ENCODE results near the gene XIRP1.
A peak's percentile ranks its signal among the peaks of the same experiment; 100 is the strongest.

XIRP1 gene

DNA sequence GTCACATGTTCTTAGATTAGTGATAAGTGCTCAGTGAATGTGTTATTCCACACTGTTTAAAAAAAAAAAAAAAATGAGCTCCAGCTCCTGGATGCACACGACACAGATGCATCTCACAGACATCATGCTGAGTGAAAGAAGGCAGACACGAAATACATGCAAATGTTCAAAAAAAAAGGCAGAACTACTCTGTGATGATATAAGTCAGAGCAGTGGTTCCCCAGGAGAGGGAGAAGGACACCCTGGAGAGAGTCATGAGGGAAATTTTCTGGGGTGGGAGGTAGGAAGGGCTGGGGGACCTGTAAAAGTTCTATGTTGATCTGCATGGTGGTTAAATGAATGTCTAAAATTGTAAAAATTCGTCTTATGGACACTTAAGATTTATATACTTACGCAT, 43.3 kb downstream of the XIRP1 start:
- H3K4me2 ChIP-seq (ENCODE audit: low read length): peak overlapping the region; percentile 94
- H3K4me1 ChIP-seq (ENCODE audit: low read length): peaks cover 69% of the 10 kb centered on the region
- peak overlapping the region; percentile 71 for H3K9ac ChIP-seq (ENCODE audit: low read length)
- peak overlapping the region; percentile 66 for H3K4me3 ChIP-seq (ENCODE audit: low read length)
- peaks cover 32% of the 10 kb centered on the region for H4K20me1 ChIP-seq (ENCODE audit: insufficient read depth, low read length)
- peaks cover 19% of the 10 kb centered on the region for H3K36me3 ChIP-seq (replicated peaks; ENCODE audit: low read depth, low read length)
- H3K79me2 ChIP-seq (ENCODE audit: low read length): peaks cover 63% of the 10 kb centered on the region
- no peak overlapping the region for H2AFZ ChIP-seq (ENCODE audit: low read depth, low read length)
- no peaks in the 10 kb centered on the region for H3K9me3 ChIP-seq (ENCODE audit: insufficient read depth, low read length)
- H3K27me3 ChIP-seq (ENCODE audit: low read depth, low read length): no peaks in the 10 kb centered on the region
- peak overlapping the region; percentile 80 for H3K27ac ChIP-seq (ENCODE audit: low read length)
- TF ChIP-seq, protein P1, sequence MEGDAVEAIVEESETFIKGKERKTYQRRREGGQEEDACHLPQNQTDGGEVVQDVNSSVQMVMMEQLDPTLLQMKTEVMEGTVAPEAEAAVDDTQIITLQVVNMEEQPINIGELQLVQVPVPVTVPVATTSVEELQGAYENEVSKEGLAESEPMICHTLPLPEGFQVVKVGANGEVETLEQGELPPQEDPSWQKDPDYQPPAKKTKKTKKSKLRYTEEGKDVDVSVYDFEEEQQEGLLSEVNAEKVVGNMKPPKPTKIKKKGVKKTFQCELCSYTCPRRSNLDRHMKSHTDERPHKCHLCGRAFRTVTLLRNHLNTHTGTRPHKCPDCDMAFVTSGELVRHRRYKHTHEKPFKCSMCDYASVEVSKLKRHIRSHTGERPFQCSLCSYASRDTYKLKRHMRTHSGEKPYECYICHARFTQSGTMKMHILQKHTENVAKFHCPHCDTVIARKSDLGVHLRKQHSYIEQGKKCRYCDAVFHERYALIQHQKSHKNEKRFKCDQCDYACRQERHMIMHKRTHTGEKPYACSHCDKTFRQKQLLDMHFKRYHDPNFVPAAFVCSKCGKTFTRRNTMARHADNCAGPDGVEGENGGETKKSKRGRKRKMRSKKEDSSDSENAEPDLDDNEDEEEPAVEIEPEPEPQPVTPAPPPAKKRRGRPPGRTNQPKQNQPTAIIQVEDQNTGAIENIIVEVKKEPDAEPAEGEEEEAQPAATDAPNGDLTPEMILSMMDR (IDR thresholded peaks at IDR 0.05; ENCODE audit: low read depth, low read length): no peak
- TF ChIP-seq EZH2phosphoT487 (IDR thresholded peaks at IDR 0.05; ENCODE audit: low read depth): no peak

DNA sequence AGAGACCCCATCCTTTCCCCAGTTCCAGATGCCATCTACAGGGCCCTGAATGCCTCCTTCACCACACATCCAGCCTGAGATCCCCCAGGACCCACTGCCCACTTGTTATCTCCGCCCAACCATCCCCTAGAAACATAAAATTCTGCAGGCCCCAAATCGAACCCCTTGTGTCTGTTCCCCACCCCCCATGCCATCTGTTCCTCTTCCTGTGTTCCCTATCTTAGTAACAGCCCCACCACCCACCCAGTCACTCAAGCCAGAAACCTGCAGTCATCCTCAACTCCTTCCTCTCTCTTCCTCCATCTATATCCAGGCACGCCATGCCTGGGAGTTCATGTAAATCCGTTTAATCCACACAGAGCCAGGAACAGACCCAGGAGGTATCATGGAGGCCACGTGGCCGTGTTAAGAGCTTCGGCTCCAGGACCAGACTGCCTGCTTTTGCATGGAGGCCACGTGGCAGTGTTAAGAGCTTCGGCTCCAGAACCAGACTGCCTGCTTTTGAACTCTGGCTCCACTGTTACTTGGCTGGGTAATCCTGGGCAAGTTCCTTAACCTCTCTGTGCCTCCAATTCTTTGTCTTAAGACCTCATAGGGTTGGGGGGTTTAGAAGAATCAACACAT, 43.8 kb downstream of the XIRP1 start:
- Histone ChIP-seq H3K9me3 (ENCODE audit: insufficient read depth, low read length) (no peaks in the 10 kb centered on the region), H3K4me2 (ENCODE audit: low read length) (peak overlapping the region; percentile 94), H3K9ac (ENCODE audit: low read length) (peak overlapping the region; percentile 71), H3K4me3 (ENCODE audit: low read length) (peak overlapping the region; percentile 66), H3K27me3 (ENCODE audit: low read depth, low read length) (no peaks in the 10 kb centered on the region), H3K79me2 (ENCODE audit: low read length) (peaks cover 63% of the 10 kb centered on the region), H4K20me1 (ENCODE audit: insufficient read depth, low read length) (peaks cover 32% of the 10 kb centered on the region), H2AFZ (ENCODE audit: low read depth, low read length) (peak overlapping the region; percentile 11; the same call in 1 of the 2 replicates), H3K4me1 (ENCODE audit: low read length) (peaks cover 67% of the 10 kb centered on the region), H3K36me3 (replicated peaks; ENCODE audit: low read depth, low read length) (peaks cover 24% of the 10 kb centered on the region), H3K27ac (ENCODE audit: low read length) (peak overlapping the region; percentile 80)
- TF ChIP-seq, protein P1 (IDR thresholded peaks at IDR 0.05; ENCODE audit: low read depth, low read length): 0 out of 2 replicates have a peak, but pooled peaks have one; percentile 8
- no peak for TF ChIP-seq EZH2phosphoT487 (IDR thresholded peaks at IDR 0.05; ENCODE audit: low read depth)

DNA sequence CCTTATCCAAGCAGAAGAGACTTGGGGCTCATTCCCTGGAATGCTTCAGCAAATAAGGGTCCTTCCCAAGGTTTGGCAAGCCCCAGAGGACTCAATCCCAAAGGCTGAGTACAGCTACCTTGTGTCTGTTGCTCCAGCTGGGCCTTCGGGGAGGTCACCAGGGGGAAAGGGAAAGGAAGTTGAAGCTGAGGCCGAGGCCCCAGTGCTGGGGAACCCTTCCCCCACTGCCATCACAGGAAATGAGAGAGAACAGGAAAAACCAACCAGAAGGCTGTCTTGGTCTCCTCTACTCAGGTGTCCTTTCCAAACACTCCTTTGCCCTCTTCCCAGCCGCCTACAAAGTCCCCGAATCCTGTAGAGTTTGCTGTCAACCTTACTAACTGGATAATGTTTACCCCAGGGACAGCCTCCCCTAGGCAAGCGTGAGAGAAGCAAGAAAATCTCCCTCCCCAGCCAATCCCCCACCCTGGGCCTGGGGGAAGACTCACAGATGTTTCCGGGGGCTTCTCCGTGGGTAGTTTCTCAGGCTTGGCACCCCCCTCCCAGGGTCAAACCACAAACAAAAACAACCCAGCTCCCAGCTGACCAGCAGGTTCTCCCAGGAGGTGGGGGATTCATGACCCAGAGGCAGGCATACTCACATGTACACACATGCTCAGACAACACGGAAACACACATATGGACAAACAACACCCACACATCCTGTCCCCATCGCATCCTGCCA, 44.5 kb downstream of the XIRP1 start:
- Histone ChIP-seq H3K4me3 (ENCODE audit: low read length) (peak overlapping the region; percentile 66), H3K27ac (ENCODE audit: low read length) (peak overlapping the region; percentile 80), H2AFZ (ENCODE audit: low read depth, low read length) (no peak overlapping the region; the same call in 1 of the 2 replicates), H3K9ac (ENCODE audit: low read length) (peak overlapping the region; percentile 71), H3K9me3 (ENCODE audit: insufficient read depth, low read length) (no peaks in the 10 kb centered on the region), H3K36me3 (replicated peaks; ENCODE audit: low read depth, low read length) (peaks cover 31% of the 10 kb centered on the region), H3K4me2 (ENCODE audit: low read length) (peak overlapping the region; percentile 94), H3K4me1 (ENCODE audit: low read length) (peaks cover 67% of the 10 kb centered on the region), H3K27me3 (ENCODE audit: low read depth, low read length) (no peaks in the 10 kb centered on the region), H3K79me2 (ENCODE audit: low read length) (peaks cover 62% of the 10 kb centered on the region), H4K20me1 (ENCODE audit: insufficient read depth, low read length) (peaks cover 32% of the 10 kb centered on the region)
- TF ChIP-seq, protein P1 (IDR thresholded peaks at IDR 0.05; ENCODE audit: low read depth, low read length): no peak
- TF ChIP-seq EZH2phosphoT487 (IDR thresholded peaks at IDR 0.05; ENCODE audit: low read depth): no peak

Data from OCI-LY3 (cell line).